DND-41 (cell line): ENCODE data around the gene H6PD.

Experiments
- CTCF ChIP-seq: IDR thresholded peaks from 2 replicates; pipeline ENCODE4 v1.5.1; 2012; ENCODE audit warnings: borderline replicate concordance, low read length, moderate library complexity, mild to moderate bottlenecking; ENCODE audit not compliant: poor library complexity, severe bottlenecking; ENCODE audit errors: extremely low read depth
- EZH2 ChIP-seq: IDR thresholded peaks from 3 replicates; pipeline ENCODE4 v1.6.1; 2012; ENCODE audit warnings: borderline replicate concordance, low read depth, mild to moderate bottlenecking, moderate library complexity, low read length, inconsistent platforms; ENCODE audit not compliant: severe bottlenecking

- TF ChIP-seq EZH2 (no peak), CTCF (no peak)
These were observed 55.3 kb downstream of the H6PD start for GRCh38 chr1:9289711-9290485.
